Inflammatory macrophage treated with lipopolysaccharide for 1 hour (primary cell): ENCODE results near the gene ACP2.
"Not testable (repeated sequence)": the region's sequence is repeated elsewhere in the genome, so short reads cannot be mapped to it uniquely, and the experiment has no call there.

Experiments used
- DNase-seq, 2 donors: peaks; one replicate each; pipeline ENCODE4 v3.0.0-alpha.2; 2020 to 2022

Gene ACP2

DNA sequence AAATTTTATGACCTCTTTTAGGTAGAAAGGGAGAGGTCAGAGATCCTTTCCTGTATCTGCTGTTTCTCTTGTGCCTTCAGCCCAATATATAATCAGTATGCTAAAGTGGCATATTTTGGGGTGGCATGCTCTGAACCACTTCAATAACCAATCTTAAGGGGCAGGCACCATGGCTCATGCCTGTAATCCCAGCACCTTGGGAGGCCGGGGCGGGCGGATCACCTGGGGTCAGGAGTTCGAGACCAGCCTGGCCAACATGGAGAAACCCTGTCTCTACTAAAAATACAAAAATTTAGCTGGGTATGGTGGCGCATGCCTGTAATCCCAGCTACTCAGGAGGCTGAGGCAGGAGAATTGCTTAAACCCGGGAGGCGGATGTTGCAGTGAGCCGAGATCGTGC is 50.5 kb downstream of the ACP2 start:
- not testable (repeated sequence) for DNase-seq

DNA sequence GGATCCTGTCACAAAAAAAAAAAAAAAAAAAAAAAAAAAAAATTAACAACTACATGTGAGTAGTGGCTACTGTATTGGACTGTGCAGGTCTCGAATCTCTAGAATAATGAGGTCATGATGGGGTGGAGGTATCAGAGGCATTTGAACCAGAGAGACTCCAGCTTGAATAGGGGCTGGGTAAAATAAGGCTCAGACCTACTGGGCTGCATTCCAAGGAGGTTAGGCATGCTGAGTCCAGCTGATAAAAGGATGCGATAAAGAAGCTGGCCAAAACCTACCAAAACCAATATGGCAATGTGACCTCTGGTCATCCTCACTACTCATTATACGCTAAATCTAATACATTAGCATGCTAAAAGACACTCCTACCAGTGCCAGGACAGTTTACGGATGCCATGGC is 56.5 kb downstream of the ACP2 start:
- DNase-seq, result no peak

DNA sequence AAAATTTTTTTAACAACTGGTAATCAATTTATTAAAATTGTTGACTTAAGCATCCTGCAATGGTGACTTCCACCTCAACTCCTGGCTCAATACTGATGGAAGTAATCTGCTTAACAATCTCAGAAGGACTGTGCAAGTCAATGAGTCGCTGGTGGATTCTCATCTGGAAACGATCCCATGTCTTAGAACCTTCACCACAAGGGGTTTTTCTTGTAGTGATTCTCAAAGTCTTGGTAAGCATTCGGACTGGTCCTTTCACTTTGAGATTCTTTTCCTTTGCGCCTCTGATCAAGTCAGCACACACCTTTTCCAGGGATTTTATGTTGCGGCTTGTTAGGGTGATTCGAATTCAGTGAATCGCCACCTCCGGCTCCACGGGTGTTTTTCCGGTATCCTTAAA is 57.5 kb downstream of the ACP2 start:
- DNase-seq, result not testable (repeated sequence)
